H1 (cell line): ENCODE data around the gene TTC38. TPM values are rescaled to one million over a fixed set of nuclear protein-coding genes. Genes with fewer than 3 reads are reported as not detected.

Source experiments
- CTCF ChIA-PET: fragments of 300-600 bp; sonication (Branson Sonifier 250); formaldehyde crosslinking; loops from one replicate; lab custom pipeline; 2021; ENCODE audit not compliant: partially characterized antibody; lab: Charles Lee
- POLR2A ChIA-PET: fragments of 300-600 bp; sonication (Branson Sonifier 250); formaldehyde crosslinking; loops from one replicate; lab custom pipeline; 2021; ENCODE audit warnings: inconsistent platforms; ENCODE audit not compliant: partially characterized antibody; lab: Charles Lee
- DNase-seq, 2 experiments: peaks; one replicate each; pipeline versions ENCODE4 v3.0.0 to v3.0.0-alpha.2; 2010 to 2022; ENCODE audit warnings: low spot score in 2 of 2, low read depth in 1 of 2, mixed read lengths in 1 of 2
- FAIRE-seq: peaks from 2 replicates; lab custom pipeline; 2011; peaks lifted over from hg19 to GRCh38; lab: Jason Lieb, UNC
- H2AFZ ChIP-seq: 2 replicates; pipeline ENCODE4 v1.8.1; 2012; ENCODE audit warnings: low read length, inconsistent platforms
- H2AK5ac ChIP-seq: 2 replicates; pipeline ENCODE4 v1.6.1; 2013; ENCODE audit warnings: low read depth, low read length
- H2BK120ac ChIP-seq: replicated peaks from 2 replicates; pipeline ENCODE3; 2013; ENCODE audit warnings: low read depth, low read length, inconsistent platforms
- H2BK12ac ChIP-seq: 2 replicates; pipeline ENCODE4 v1.6.1; 2013; ENCODE audit warnings: low read depth, low read length
- H2BK15ac ChIP-seq: 2 replicates; pipeline ENCODE4 v1.6.1; 2013; ENCODE audit warnings: low read length
- H2BK20ac ChIP-seq: 2 replicates; pipeline ENCODE4 v1.6.1; 2013; ENCODE audit warnings: low read length
- H2BK5ac ChIP-seq: 2 replicates; pipeline ENCODE4 v1.6.1; 2013; ENCODE audit warnings: low read depth, low read length
- H3K14ac ChIP-seq: 2 replicates; pipeline ENCODE4 v1.6.1; 2013; ENCODE audit warnings: inconsistent platforms; ENCODE audit not compliant: insufficient read length
- H3K18ac ChIP-seq: 2 replicates; pipeline ENCODE4 v1.6.1; 2013; ENCODE audit warnings: low read length; ENCODE audit errors: extremely low read depth
- H3K23ac ChIP-seq: 2 replicates; pipeline ENCODE4 v1.6.1; 2013; ENCODE audit warnings: inconsistent platforms; ENCODE audit not compliant: insufficient read length
- H3K23me2 ChIP-seq: 2 replicates; pipeline ENCODE4 v1.6.1; 2013; ENCODE audit warnings: low read depth, low read length
- H3K27ac ChIP-seq: 2 replicates; pipeline ENCODE4 v1.6.1; 2011; ENCODE audit warnings: low read depth, low read length, inconsistent platforms
- H3K27me3 ChIP-seq, 4 experiments: replicated peaks in 1 of 4; 1 replicate in 1 of 4; 2 replicates in 3 of 4; pipeline versions ENCODE4 v1.6.1 to v1.8.1; 2011 to 2013; ENCODE audit warnings: low read length in 3 of 4, mild to moderate bottlenecking in 3 of 4, inconsistent platforms in 2 of 4, mixed read lengths in 2 of 4, moderate library complexity in 1 of 4; ENCODE audit not compliant: control insufficient read depth in 3 of 4, insufficient read depth in 3 of 4; ENCODE audit errors: extremely low read depth in 1 of 4
- H3K36me3 ChIP-seq, 4 experiments: 2 replicates each; pipeline versions ENCODE4 v1.6.1 to v1.8.1; 2011 to 2013; ENCODE audit warnings: mild to moderate bottlenecking in 4 of 4, low read length in 3 of 4, moderate library complexity in 2 of 4, control low read depth in 1 of 4, inconsistent platforms in 1 of 4; ENCODE audit not compliant: insufficient read depth in 4 of 4, control insufficient read depth in 2 of 4
- H3K4ac ChIP-seq: replicated peaks from 2 replicates; pipeline ENCODE3; 2013; ENCODE audit warnings: low read length, low read depth, mixed read lengths, inconsistent platforms; ENCODE audit not compliant: insufficient read length
- H3K4me1 ChIP-seq, 4 experiments: replicated peaks in 1 of 4; 1 replicate in 1 of 4; 2 replicates in 3 of 4; pipeline versions ENCODE4 v1.6.1 to v1.8.1; 2011 to 2013; ENCODE audit warnings: low read length in 3 of 4, inconsistent platforms in 2 of 4, mixed read lengths in 1 of 4; ENCODE audit not compliant: insufficient read depth in 4 of 4, control insufficient read depth in 3 of 4
- H3K4me2 ChIP-seq, 2 experiments: 2 replicates each; pipeline versions ENCODE4 v1.6.1 to v1.8.1; 2011 to 2013; ENCODE audit warnings: low read depth in 2 of 2, low read length in 2 of 2, control low read depth in 1 of 2, inconsistent platforms in 1 of 2, mild to moderate bottlenecking in 1 of 2; ENCODE audit not compliant: insufficient read depth in 1 of 2
- H3K4me3 ChIP-seq, 4 experiments: fragments of 200-600, 300-600 bp in 1 of 4; sonication (generic), shearing (Covaris generic), sonication (Bioruptor Twin) in 1 of 4; 2 replicates each; pipeline versions ENCODE4 v1.5.1 to v1.8.1; 2011 to 2016; ENCODE audit warnings: low read length in 4 of 4, low read depth in 3 of 4, control low read depth in 2 of 4, inconsistent platforms in 2 of 4, mild to moderate bottlenecking in 2 of 4, mixed read lengths in 1 of 4, moderate library complexity in 1 of 4; ENCODE audit not compliant: insufficient read depth in 2 of 4; ENCODE audit errors: extremely low read depth in 1 of 4
- H3K56ac ChIP-seq: replicated peaks from 2 replicates; pipeline ENCODE3; 2013; ENCODE audit warnings: low read depth, mild to moderate bottlenecking, mixed read lengths, low read length, inconsistent platforms; ENCODE audit not compliant: insufficient read length
- H3K79me1 ChIP-seq: 2 replicates; pipeline ENCODE4 v1.6.1; 2013; ENCODE audit warnings: low read depth, low read length, control low read depth
- H3K79me2 ChIP-seq, 2 experiments: 2 replicates each; pipeline versions ENCODE4 v1.6.1 to v1.8.1; 2012 to 2013; ENCODE audit warnings: low read length in 2 of 2, mild to moderate bottlenecking in 2 of 2, inconsistent platforms in 1 of 2; ENCODE audit not compliant: insufficient read depth in 2 of 2, control insufficient read depth in 1 of 2
- H3K9ac ChIP-seq, 4 experiments: replicated peaks in 1 of 4; 1 replicate in 1 of 4; 2 replicates in 3 of 4; pipeline versions ENCODE4 v1.6.1 to v1.8.1; 2011 to 2013; ENCODE audit warnings: low read depth in 3 of 4, low read length in 3 of 4, control low read depth in 2 of 4, mild to moderate bottlenecking in 2 of 4, moderate library complexity in 2 of 4, inconsistent platforms in 1 of 4; ENCODE audit errors: extremely low read depth in 1 of 4
- H3K9me3 ChIP-seq, 2 experiments: 2 replicates each; pipeline versions ENCODE4 v1.6.1 to v1.8.1; 2012 to 2013; ENCODE audit warnings: mild to moderate bottlenecking in 2 of 2, moderate library complexity in 2 of 2, control low read depth in 1 of 2, inconsistent platforms in 1 of 2, low read depth in 1 of 2, low read length in 1 of 2, mixed read lengths in 1 of 2; ENCODE audit not compliant: insufficient read depth in 2 of 2
- H4K20me1 ChIP-seq, 2 experiments: replicated peaks in 1 of 2; 2 replicates each; pipeline versions ENCODE3 to v1.8.1; 2011 to 2013; ENCODE audit warnings: inconsistent platforms in 2 of 2, low read length in 2 of 2, mild to moderate bottlenecking in 1 of 2; ENCODE audit not compliant: insufficient read depth in 2 of 2, control insufficient read depth in 1 of 2
- H4K5ac ChIP-seq: 2 replicates; pipeline ENCODE4 v1.6.1; 2013; ENCODE audit warnings: low read length, low read depth, mixed read lengths, inconsistent platforms; ENCODE audit not compliant: insufficient read length
- H4K8ac ChIP-seq: 2 replicates; pipeline ENCODE4 v1.8.0; 2013; ENCODE audit warnings: mild to moderate bottlenecking, moderate library complexity, low read length, inconsistent platforms; ENCODE audit not compliant: insufficient read depth; ENCODE audit errors: extremely low read depth
- H4K91ac ChIP-seq: replicated peaks from 2 replicates; pipeline ENCODE3; 2013; ENCODE audit warnings: low read length, mixed read lengths, inconsistent platforms; ENCODE audit not compliant: insufficient read length
- CBX5 ChIP-seq: fragments of 300-800, 300-1000 bp; sonication (generic); IDR thresholded peaks from 2 replicates; pipeline ENCODE4 v1.7.1; 2016; ENCODE audit warnings: antibody characterized with exemption, low read length, low read depth
- CREB1 ChIP-seq: IDR thresholded peaks from 2 replicates; pipeline ENCODE4 v1.6.1; 2012; ENCODE audit warnings: inconsistent platforms
- GABPA ChIP-seq: IDR thresholded peaks from 2 replicates; pipeline ENCODE4 v1.6.1; 2011; ENCODE audit warnings: mild to moderate bottlenecking, low read length, moderate library complexity, borderline replicate concordance; ENCODE audit not compliant: insufficient read depth
- HDAC6 ChIP-seq: IDR thresholded peaks from one replicate; pipeline ENCODE4 v1.7.1; 2012; ENCODE audit warnings: low read depth, mild to moderate bottlenecking, inconsistent platforms, low read length, moderate library complexity
- MAFK ChIP-seq: IDR thresholded peaks from 2 replicates; pipeline ENCODE4 v1.6.1; 2012; ENCODE audit warnings: low read depth, mild to moderate bottlenecking, improper control_type of control experiment, low read length
- WGBS, 2 experiments: shearing (Covaris generic) in 1 of 2; methylation state at CpG; one replicate each; pipeline versions ENCODE4 v1.1.6 to v1.1.7; 2013 to 2015; ENCODE audit warnings: low lambda C conversion rate in 2 of 2, mixed read lengths in 2 of 2, inconsistent platforms in 1 of 2, low coverage in 1 of 2, missing lambda C conversion rate in 1 of 2; ENCODE audit not compliant: insufficient replicate concordance in 2 of 2, insufficient coverage in 1 of 2, insufficient read length in 1 of 2; ENCODE audit errors: extremely low coverage in 1 of 2, missing lambda C conversion rate in 1 of 2; 5-methylcytosine and 5-hydroxymethylcytosine counted together
- polyA plus RNA-seq, 7 experiments: library from polyadenylated mRNA; depleted of rRNA in 3 of 7; stranded (reverse) in 5 of 7; unstranded in 2 of 7; fragments of >200 nt in 5 of 7; fragments of 200-250 nt in 2 of 7; gene quantifications; 1 replicate in 5 of 7; 2 replicates in 1 of 7; 4 replicates in 1 of 7; pipeline versions ENCODE4 v1.2.1 to v1.2.3, GENCODE V29; 2011 to 2013; ENCODE audit warnings: missing spikeins in 2 of 7, mixed read lengths in 2 of 7
- total RNA-seq: library from RNA; stranded (reverse); fragmentation: NEBNext Ultra II Directional; extraction: Animal tissue kit (Norgen Biotek cat#: 25700); gene quantifications from 2 replicates; pipeline ENCODE4 v1.2.1, GENCODE V29; 2021
- TF ChIP-seq, protein P1 (sequence below): IDR thresholded peaks from 2 replicates; pipeline ENCODE4 v1.6.1; 2012; ENCODE audit warnings: low read length, inconsistent platforms

The TTC38 gene
- total and polyA plus RNA-seq, 2 of the 8 experiments (the other 6 are each of a cell fraction or from before 2014, with no cell fraction given): 25.3 to 34.8 TPM

DNA sequence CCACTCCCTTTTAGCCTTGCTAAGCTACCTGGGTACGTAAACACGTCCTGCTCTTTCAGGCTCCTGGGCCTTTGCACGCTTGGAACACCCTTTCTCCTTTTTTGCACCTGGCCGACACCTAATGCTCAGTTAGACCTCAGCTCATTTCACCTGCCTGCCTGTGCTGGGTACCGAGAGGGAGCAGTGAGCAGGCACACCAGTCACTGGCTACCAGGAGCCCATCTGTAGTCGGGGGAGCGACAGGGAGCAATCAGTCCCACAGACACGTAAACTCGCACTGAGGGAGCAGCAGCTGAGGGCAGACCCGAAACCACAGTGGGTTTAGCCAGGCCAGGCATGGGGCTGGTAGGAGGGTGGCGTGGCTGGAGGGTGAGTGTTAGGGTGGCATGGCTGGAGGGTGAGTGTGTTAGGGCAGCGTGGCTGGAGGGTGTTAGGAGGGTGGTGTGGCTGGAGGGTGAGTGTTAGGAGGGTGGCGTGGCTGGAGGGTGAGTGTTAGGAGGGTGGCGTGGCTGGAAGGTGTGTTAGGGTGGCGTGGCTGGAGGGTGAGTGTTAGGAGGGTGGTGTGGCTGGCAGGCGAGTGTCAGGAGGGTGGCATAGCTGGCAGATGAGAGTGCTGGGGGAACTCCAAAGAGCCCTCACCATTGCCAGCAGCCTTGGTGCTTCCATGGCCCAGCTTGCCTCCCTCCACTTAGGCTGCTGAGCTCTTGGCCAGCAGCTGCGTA is 22.5 kb downstream of the TTC38 start:
- Histone ChIP-seq H3K9me3 (no peaks in the 10 kb centered on the region), H3K56ac (no peak overlapping the region), H2AK5ac (no peak overlapping the region), H3K27ac (no peak overlapping the region), H2BK12ac (no peak overlapping the region), H2BK5ac (no peak overlapping the region; the same call in 1 of the 2 replicates), H3K4me1 (no peaks in the 10 kb centered on the region), H4K91ac (no peak overlapping the region), H3K79me1 (no peaks in the 10 kb centered on the region; the same call in 1 of the 2 replicates), H4K20me1 (peaks cover 0 to 3% of the 10 kb centered on the region in 2 experiments), H3K36me3 (peaks cover 0 to under 1% (median 0%) of the 10 kb centered on the region in 4 experiments; a peak in 2 of 8 replicates), H2BK15ac (no peak overlapping the region), H3K4ac (no peak overlapping the region), H3K18ac (no peak overlapping the region), H2BK20ac (no peak overlapping the region), H3K9ac (no peak overlapping the region), H3K23me2 (no peaks in the 10 kb centered on the region), H3K4me2 (no peak overlapping the region), H4K5ac (no peak overlapping the region), H2BK120ac (no peak overlapping the region), H3K14ac (no peak overlapping the region), H3K23ac (no peak overlapping the region), H3K4me3 (no peak overlapping the region), H3K27me3 (no peaks in the 10 kb centered on the region), H2AFZ (no peak overlapping the region), H4K8ac (no peak overlapping the region), H3K79me2 (no peaks in the 10 kb centered on the region)
- FAIRE-seq (no peak), DNase-seq (no peak)
- ChIA-PET CTCF (interaction anchor here (0.7 kb wide), 1 partner anchor 22 kb away, joined by 4 read pairs; no protein-coding TSS in a partner anchor), POLR2A (interaction anchor here (1.0 to 1.5 kb wide), 2 partner anchors 22 to 35 kb away, joined by 3 read pairs; no protein-coding TSS in a partner anchor)
- TF ChIP-seq, protein P1, sequence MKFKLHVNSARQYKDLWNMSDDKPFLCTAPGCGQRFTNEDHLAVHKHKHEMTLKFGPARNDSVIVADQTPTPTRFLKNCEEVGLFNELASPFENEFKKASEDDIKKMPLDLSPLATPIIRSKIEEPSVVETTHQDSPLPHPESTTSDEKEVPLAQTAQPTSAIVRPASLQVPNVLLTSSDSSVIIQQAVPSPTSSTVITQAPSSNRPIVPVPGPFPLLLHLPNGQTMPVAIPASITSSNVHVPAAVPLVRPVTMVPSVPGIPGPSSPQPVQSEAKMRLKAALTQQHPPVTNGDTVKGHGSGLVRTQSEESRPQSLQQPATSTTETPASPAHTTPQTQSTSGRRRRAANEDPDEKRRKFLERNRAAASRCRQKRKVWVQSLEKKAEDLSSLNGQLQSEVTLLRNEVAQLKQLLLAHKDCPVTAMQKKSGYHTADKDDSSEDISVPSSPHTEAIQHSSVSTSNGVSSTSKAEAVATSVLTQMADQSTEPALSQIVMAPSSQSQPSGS: no peak
- no peak for TF ChIP-seq CBX5
- TF ChIP-seq HDAC6: no peak
- TF ChIP-seq MAFK: no peak
- TF ChIP-seq CREB1: no peak
- no peak for TF ChIP-seq GABPA
- 91% methylated on average over 17 of the region's 17 CpGs; no CpG with 5 or more reads in 1 of the 2 experiments for WGBS, 2 experiments
